ENCODE measurements around the gene SLC26A8. TPM values are rescaled to one million over a fixed set of nuclear protein-coding genes. Genes with fewer than 3 reads are reported as not detected.
"Not testable (repeated sequence)": the region's sequence is repeated elsewhere in the genome, so short reads cannot be mapped to it uniquely, and the experiment has no call there.

The SLC26A8 gene
- total RNA-seq, 1 donor, result under 0.01 TPM

DNA sequence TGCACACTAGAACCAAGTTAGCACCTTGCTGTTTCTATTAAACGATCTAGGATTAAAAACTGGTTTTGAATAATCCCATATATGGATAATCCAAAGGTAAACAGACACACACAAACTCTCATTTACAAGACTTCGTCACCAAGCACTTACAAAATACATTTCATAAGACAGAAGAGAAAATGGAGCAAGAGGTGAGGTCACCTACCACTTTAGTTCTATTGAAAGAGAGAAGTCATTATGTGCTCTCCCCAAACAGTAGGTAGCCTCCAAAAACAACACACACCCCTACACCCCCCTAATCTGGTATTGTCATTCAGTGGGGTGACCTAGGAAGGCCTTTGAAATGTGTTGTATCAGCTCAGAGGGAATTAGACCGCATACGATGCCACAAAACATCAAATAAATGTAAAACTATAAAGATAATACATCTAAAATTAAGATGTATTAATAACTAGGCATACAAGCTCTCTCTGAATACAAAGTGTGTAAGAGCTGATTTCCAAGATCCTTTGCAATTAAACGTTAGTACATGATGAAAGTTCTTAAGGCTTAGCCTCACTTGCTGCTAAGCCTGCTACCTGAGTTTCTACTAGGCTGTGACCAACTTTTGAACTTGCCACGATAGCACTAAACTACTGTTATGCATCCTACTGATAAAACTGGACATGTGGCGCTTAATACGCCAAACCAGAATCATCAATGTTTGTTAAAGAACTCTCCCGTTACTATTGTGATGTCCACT is 105.2 kb downstream of the SLC26A8 start:
- peak; percentile 55 for DNase-seq (ENCODE audit: insufficient read length, low spot score, missing footprints)
- TF ChIP-seq CTCF (IDR thresholded peaks at IDR 0.05; ENCODE audit: extremely low read depth, low read depth, low read length), result no peak
- Histone ChIP-seq H3K27me3 (ENCODE audit: insufficient read depth, low read length) (no peaks in the 10 kb centered on the region), H3K4me2 (ENCODE audit: insufficient read depth, low read length) (peak overlapping the region; percentile 84), H2AFZ (ENCODE audit: low read length) (peak overlapping the region; percentile 76), H4K20me1 (ENCODE audit: insufficient read depth, low read length) (no peaks in the 10 kb centered on the region), H3K9me3 (ENCODE audit: low read depth, low read length) (no peaks in the 10 kb centered on the region), H3K4me3 (ENCODE audit: insufficient read depth, low read length) (peak overlapping the region; percentile 80), H3K36me3 (ENCODE audit: insufficient read depth, low read length) (peaks cover 8% of the 10 kb centered on the region), H3K27ac (ENCODE audit: low read depth, low read length) (peak overlapping the region; percentile 57), H3K79me2 (ENCODE audit: insufficient read depth, low read length) (peaks cover 60% of the 10 kb centered on the region), H3K4me1 (ENCODE audit: insufficient read depth, low read length) (peaks cover 25% of the 10 kb centered on the region)

DNA sequence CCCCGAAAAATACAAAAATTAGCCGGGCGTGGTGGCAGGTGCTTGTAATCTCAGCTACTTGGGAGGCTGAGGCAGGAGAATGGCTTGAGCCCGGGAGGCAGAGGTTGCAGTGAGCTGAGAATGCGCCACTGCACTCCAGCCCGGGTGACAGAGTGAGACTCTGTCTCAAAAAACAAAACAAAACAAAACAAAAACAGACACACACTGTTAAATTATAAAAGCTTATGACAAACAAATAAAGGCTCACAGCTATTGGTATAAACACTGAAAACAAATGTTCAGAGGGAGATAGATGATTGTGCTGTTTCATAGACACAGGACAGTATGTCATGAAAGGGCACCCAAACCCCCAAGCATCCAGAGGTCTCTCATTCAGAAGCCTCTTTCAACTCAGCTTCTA is 107.5 kb downstream of the SLC26A8 start:
- not testable (repeated sequence) for H3K4me2 ChIP-seq (ENCODE audit: insufficient read depth, low read length); H4K20me1 ChIP-seq (ENCODE audit: insufficient read depth, low read length); H2AFZ ChIP-seq (ENCODE audit: low read length); H3K9me3 ChIP-seq (ENCODE audit: low read depth, low read length); H3K27me3 ChIP-seq (ENCODE audit: insufficient read depth, low read length); H3K4me3 ChIP-seq (ENCODE audit: insufficient read depth, low read length); DNase-seq (ENCODE audit: insufficient read length, low spot score, missing footprints); H3K27ac ChIP-seq (ENCODE audit: low read depth, low read length)
- Histone ChIP-seq H3K36me3 (ENCODE audit: insufficient read depth, low read length) (peaks cover 11% of the 10 kb centered on the region), H3K79me2 (ENCODE audit: insufficient read depth, low read length) (peaks cover 67% of the 10 kb centered on the region), H3K4me1 (ENCODE audit: insufficient read depth, low read length) (peaks cover 35% of the 10 kb centered on the region)

DNA sequence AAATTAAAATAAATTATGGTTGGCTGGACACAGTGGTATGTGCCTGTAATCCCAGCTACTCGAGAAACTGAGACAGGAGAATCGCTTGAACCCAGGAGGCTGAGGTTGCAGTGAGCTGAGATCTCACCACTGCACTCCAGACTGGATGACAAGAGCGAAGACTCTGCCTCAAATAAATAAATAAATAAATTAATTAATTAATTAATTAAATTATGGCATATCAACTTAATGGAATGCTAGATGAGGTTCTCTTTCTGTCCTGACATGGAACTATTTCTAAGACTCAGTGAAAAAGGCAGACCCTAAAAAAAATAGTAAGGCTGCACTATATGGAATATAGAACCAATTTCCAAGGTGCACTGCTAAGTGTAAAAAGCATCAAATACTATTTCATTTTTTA is 108.4 kb downstream of the SLC26A8 start:
- H4K20me1 ChIP-seq (ENCODE audit: insufficient read depth, low read length), result peaks cover 3% of the 10 kb centered on the region
- TF ChIP-seq CTCF (IDR thresholded peaks at IDR 0.05; ENCODE audit: extremely low read depth, low read depth, low read length), result no peak
- no peak overlapping the region for H3K4me2 ChIP-seq (ENCODE audit: insufficient read depth, low read length)
- H3K4me3 ChIP-seq (ENCODE audit: insufficient read depth, low read length), result no peak overlapping the region
- H3K79me2 ChIP-seq (ENCODE audit: insufficient read depth, low read length), result peaks cover 70% of the 10 kb centered on the region
- H3K27me3 ChIP-seq (ENCODE audit: insufficient read depth, low read length), result no peaks in the 10 kb centered on the region
- H3K27ac ChIP-seq (ENCODE audit: low read depth, low read length), result no peak overlapping the region
- H2AFZ ChIP-seq (ENCODE audit: low read length), result no peak overlapping the region
- peaks cover 30% of the 10 kb centered on the region for H3K4me1 ChIP-seq (ENCODE audit: insufficient read depth, low read length)
- H3K9me3 ChIP-seq (ENCODE audit: low read depth, low read length), result no peaks in the 10 kb centered on the region
- DNase-seq (ENCODE audit: insufficient read length, low spot score, missing footprints), result no peak
- H3K36me3 ChIP-seq (ENCODE audit: insufficient read depth, low read length), result peaks cover 14% of the 10 kb centered on the region

DNA sequence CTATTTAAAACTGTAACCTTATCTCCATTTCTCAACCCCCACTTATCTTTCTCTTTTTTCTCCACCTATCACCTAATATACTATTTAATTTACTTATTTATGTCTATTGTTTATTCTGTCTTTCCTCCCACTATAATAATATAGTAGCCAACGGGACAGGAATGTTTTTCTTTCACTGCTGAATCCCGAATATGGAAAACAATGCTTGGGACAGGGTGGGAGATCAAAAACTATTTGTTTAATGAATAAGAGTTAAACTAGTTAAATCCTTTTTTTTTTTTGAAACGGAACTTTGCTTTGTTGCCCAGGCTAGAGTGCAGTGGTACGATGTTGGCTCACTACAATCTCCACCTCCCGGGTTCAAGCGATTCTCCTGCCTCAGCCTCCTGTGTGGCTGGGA is 109.9 kb downstream of the SLC26A8 start:
- no peak for TF ChIP-seq CTCF (IDR thresholded peaks at IDR 0.05; ENCODE audit: extremely low read depth, low read depth, low read length)
- H3K9me3 ChIP-seq (ENCODE audit: low read depth, low read length), result peaks cover 2% of the 10 kb centered on the region
- H3K4me1 ChIP-seq (ENCODE audit: insufficient read depth, low read length), result peaks cover 28% of the 10 kb centered on the region
- peaks cover 23% of the 10 kb centered on the region for H3K36me3 ChIP-seq (ENCODE audit: insufficient read depth, low read length)
- no peaks in the 10 kb centered on the region for H3K27me3 ChIP-seq (ENCODE audit: insufficient read depth, low read length)
- H2AFZ ChIP-seq (ENCODE audit: low read length), result no peak overlapping the region
- H3K27ac ChIP-seq (ENCODE audit: low read depth, low read length), result no peak overlapping the region
- peaks cover 3% of the 10 kb centered on the region for H4K20me1 ChIP-seq (ENCODE audit: insufficient read depth, low read length)
- no peak overlapping the region for H3K4me3 ChIP-seq (ENCODE audit: insufficient read depth, low read length)
- no peak for DNase-seq (ENCODE audit: insufficient read length, low spot score, missing footprints)
- no peak overlapping the region for H3K4me2 ChIP-seq (ENCODE audit: insufficient read depth, low read length)
- H3K79me2 ChIP-seq (ENCODE audit: insufficient read depth, low read length), result peaks cover 72% of the 10 kb centered on the region

Data from osteoblast (primary cell).